A172 (cell line): Measurements from ENCODE around the gene ZNF408. TPM values are rescaled to one million over a fixed set of nuclear protein-coding genes. Genes with fewer than 3 reads are reported as not detected.

Source experiments
- DNase-seq: peaks from one replicate; pipeline ENCODE4 v3.0.0-alpha.2; 2015; ENCODE audit warnings: low spot score
- total RNA-seq: library from RNA; depleted of rRNA; stranded (reverse); fragments of >200 nt; shearing (Covaris generic); gene quantifications from 2 replicates; pipeline ENCODE4 v1.2.3, GENCODE V29; 2014; rRNA removed

ZNF408 gene
- total RNA-seq, 1 experiment from 2014 or later: 7.9 TPM

- no peak for DNase-seq
These were observed 25.5 kb downstream of the ZNF408 start for GRCh38 chr11:46726206-46726862.

GRCh38 chr11:46727952-46728658 lies 27.3 kb downstream of the ZNF408 start:
- DNase-seq: no peak

DNA sequence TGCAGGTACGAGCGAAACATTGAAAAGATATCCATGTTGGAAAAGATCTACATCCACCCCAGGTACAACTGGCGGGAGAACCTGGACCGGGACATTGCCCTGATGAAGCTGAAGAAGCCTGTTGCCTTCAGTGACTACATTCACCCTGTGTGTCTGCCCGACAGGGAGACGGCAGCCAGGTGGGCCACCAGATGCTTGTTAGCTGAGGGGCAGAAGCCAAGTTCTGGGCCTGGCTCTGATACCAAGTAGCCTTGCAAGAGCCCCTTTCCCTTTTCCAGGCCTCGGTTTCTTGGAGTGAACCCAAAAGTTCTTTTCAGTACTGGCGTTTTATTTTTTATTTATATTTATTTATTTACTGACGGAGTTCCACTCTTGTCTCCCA lies 27.8 kb downstream of the ZNF408 start:
- no peak for DNase-seq

DNA sequence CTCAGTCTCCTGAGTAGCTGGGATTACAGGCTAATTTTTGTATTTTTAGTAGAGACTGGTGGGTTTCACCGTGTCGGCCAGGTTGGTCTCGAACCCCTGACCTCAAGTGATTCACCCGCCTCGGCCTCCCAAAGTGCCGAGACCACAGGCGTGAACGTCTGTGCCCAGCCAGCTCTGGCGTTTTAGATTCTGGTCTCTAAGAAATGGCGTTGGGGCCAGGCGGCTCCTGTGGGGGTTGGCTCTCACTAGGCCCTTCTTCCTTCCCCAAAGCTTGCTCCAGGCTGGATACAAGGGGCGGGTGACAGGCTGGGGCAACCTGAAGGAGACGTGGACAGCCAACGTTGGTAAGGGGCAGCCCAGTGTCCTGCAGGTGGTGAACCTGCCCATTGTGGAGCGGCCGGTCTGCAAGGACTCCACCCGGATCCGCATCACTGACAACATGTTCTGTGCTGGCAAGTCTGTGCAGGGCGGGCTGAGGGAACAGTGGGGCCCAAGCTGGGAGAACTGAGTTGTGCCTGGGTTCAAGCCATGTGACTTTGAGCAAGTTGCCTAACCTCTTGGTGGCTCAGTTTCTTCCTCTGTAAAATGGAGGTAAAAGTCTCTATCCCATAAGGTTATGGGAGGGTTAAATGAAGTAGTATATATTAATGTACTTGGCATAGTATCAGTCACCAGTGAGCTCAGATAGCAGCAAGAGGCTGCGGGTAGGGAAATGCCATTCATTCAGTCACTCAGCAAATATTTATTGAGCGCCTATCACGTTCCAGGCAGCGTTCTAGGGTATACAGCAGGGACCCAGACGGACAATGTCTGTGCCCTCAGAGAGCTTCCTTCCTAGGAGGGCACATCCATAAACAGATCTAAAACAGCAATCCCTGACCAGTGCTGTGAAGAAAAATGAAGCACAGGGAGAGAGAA lies 28.5 kb downstream of the ZNF408 start:
- no peak for DNase-seq

- no peak for DNase-seq
These were observed 30.7 kb downstream of the ZNF408 start for GRCh38 chr11:46731545-46731944.

- DNase-seq: no peak
These were observed 32.4 kb downstream of the ZNF408 start for GRCh38 chr11:46733234-46733633.

GRCh38 chr11:46736146-46736545 lies 35.3 kb downstream of the ZNF408 start:
- no peak for DNase-seq

GRCh38 chr11:46736615-46737014 lies 35.8 kb downstream of the ZNF408 start:
- peak; percentile 37 for DNase-seq

- no peak for DNase-seq
These were observed 36.9 kb downstream of the ZNF408 start for GRCh38 chr11:46737699-46738098.

DNA sequence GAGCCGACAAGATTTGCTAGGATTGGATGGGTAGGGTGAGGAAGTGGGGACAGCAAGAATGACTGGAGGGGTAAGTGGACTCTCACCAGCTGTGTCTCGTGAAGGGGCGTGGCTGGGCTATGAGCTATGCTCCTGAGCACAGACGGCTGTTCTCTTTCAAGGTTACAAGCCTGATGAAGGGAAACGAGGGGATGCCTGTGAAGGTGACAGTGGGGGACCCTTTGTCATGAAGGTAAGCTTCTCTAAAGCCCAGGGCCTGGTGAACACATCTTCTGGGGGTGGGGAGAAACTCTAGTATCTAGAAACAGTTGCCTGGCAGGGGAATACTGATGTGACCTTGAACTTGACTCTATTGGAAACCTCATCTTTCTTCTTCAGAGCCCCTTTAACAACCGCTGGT lies 38.1 kb downstream of the ZNF408 start:
- DNase-seq: no peak

DNA sequence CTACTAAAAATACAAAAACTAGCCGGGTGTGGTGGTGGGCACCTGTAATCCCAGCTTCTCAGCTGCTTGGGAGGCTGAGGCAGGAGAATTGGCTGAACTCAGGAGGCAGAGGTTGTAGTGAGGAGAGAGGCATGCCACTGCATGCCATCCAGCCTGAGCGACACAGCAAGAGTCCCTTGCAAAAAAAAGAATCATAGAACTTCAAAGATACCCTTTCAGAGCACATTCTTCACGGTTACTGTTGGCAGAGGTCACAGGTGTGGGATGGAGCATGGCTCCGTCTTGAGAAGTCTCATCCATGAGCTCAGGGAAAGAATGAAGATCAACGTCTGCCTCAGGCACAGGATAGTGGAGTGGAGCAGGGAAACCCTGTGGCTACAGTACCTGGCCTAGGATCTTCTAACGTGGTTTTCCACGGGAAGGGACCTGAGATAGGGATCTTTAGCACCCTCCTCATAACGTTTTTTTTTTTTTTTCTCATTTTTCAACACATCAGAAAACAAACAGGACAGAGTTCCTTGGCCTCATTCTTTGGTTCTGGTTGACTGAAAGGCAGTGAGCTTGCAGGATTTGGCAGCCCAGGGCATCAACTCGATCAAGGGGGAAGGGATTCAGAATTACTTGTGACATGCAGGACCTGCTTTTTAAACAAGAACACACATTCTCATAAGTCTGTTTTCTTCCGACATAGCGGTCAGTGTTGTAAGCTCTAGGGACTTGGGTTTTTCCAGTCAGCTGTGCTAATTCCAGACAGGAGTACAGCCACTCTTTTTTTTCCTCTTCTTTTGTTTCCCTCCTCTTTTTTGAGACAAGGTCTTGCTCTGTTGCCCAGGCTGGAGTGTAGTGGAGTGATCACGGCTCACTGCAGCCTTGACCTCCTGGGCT lies 41.0 kb downstream of the ZNF408 start:
- DNase-seq: no peak

GRCh38 chr11:46743043-46743442 lies 42.2 kb downstream of the ZNF408 start:
- no peak for DNase-seq

DNA sequence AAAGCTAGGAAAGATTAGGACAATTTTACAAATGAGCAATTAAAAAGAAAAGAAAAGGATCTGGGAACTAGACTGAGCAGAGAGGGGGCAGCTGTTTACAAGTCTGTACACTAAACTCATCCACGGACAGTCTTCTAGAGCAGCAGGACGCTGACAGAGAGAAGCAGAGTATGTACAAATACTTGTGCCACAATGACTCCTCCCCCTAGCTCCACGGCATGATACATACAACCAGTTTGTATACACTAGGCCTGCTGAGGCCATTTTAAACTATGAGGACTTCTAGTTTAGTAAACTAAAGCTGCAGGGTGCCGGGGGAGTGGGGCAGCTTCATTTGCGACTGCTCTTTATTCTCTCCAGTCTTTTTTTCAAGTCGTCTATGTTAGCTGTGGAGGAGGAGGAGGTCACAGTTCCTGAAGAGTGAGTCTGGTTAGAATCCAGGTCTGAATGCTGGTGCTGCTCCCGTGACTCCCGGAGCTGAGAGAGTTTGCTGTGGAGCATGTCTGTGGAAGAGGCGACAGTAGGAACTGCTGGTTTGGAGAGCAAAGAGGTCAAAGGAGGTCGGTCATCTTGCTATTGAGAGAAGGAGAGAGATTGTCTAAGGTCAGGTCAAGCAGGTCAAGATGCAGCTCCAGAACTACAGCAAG lies 43.0 kb downstream of the ZNF408 start:
- no peak for DNase-seq

DNA sequence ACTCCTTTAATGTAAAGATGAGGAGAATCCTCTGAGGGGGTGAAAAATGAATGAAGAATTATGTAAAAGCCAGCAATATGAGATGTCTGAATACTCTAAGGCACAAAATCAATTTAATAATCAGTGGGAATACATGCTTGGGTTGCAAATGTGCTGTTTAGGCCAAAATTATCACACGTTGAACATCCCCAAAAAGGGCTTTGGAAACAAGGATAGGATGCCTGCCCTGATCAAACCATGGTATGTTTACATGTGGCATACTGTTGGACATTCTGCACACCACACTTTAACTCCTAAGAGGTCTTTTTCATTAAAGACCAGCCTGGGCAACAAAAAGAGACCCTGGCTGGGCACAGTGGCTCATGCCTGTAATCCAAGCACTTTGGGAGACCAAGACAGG lies 44.5 kb downstream of the ZNF408 start:
- no peak for DNase-seq

DNA sequence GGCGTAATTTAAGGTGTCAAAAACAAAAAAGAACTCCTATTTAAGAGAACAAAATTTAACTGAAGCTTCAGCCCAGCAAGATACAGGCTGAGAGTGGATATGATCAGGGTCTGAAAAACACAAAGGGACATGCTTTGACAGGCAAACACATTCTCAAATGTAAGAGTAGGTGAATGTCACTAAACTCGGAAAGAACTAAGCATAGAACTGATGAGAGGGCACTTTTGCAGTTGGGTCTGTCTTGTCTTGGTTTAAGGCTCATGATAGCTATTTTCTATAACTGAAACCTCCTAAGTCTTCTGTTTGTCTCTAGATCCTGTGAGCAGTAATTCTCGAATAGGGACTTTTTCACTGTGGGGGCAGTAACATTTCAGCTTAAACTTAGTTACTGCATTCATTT lies 45.2 kb downstream of the ZNF408 start:
- no peak for DNase-seq

GRCh38 chr11:46747150-46747549 lies 46.3 kb downstream of the ZNF408 start:
- DNase-seq: no peak

Other genes starting within 250 kb of the ZNF408 start
- gene AMBRA1, start 107.0 kb upstream of the ZNF408 start, total RNA-seq: 27.3 and 44.3 TPM in 2 replicates
- gene HARBI1, start 83.8 kb upstream of the ZNF408 start, total RNA-seq: 5.2 and 7.4 TPM in 2 replicates
- gene ATG13, start 83.5 kb upstream of the ZNF408 start, total RNA-seq: 66.5 and 93.3 TPM in 2 replicates
- 44.0 and 47.6 TPM in 2 replicates for gene ARHGAP1, start 412 bp upstream of the ZNF408 start, total RNA-seq
- gene F2, start 18.2 kb downstream of the ZNF408 start, total RNA-seq: not detected in 2 replicates
- gene CKAP5, start 145.2 kb downstream of the ZNF408 start, total RNA-seq: 121 and 155 TPM in 2 replicates
- gene LRP4, start 217.5 kb downstream of the ZNF408 start, total RNA-seq: 0.81 and 1.3 TPM in 2 replicates
- gene CSTPP1, start 235.7 kb downstream of the ZNF408 start, total RNA-seq: 51.0 and 60.4 TPM in 2 replicates